ENCODE results near the gene NFX1.
"Not testable (repeated sequence)": the region's sequence is repeated elsewhere in the genome, so short reads cannot be mapped to it uniquely, and the experiment has no call there.

NFX1 gene

DNA sequence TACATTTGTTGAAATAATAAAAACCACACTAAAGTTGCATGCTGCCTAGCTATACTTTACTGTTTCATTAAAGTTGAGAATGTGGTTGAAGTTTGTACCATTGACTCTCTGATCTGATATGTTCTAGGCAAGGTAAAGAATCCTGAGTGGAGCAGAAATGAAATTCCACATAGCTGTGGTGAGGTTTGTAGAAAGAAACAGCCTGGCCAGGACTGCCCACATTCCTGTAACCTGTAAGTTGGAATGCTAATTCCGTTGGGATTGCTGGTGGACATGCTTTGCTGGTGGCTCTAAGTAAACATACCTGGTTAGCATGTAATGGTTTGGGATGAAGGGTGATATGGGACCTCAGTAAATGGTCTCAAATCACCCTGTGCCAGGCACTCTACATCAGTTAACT is 16.8 kb downstream of the NFX1 start:
- DNase-seq = no peak
- H3K4me3 Mint-ChIP-seq = no peak overlapping the region
- no peaks in the 10 kb centered on the region for H3K9me3 Mint-ChIP-seq
- H3K4me1 Mint-ChIP-seq = no peaks in the 10 kb centered on the region
- no peak overlapping the region for H3K27ac Mint-ChIP-seq
- no peaks in the 10 kb centered on the region for H3K27me3 Mint-ChIP-seq
- CTCF ChIA-PET = interaction anchor here (0.5 to 1.3 kb wide), 2 partner anchors 8 to 160 kb away, joined by 3 read pairs; no protein-coding TSS in a partner anchor
- H3K36me3 Mint-ChIP-seq = peaks cover 28% of the 10 kb centered on the region

DNA sequence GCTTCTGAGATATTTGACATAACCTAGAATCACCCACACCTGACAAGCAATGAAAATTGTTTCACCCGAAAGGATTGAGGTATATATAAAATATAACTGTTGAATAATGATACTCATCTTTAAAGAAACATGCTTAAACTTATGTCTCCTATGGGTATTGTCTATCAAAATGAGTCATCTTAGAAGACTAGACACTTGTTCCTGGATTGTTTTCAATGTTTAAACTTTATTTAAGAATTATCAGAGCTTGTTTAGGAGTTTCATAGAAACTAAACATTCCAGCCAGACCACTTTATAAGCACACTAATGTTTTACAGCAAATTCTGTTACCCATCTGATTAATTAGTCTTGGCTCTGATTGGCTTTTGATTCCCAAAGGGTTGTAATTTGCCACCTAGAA is 19.6 kb downstream of the NFX1 start:
- peaks cover 37% of the 10 kb centered on the region for H3K36me3 Mint-ChIP-seq
- no peaks in the 10 kb centered on the region for H3K4me1 Mint-ChIP-seq
- H3K9me3 Mint-ChIP-seq = no peaks in the 10 kb centered on the region
- no peak for DNase-seq
- H3K27me3 Mint-ChIP-seq = no peaks in the 10 kb centered on the region
- no peak overlapping the region for H3K4me3 Mint-ChIP-seq
- CTCF ChIA-PET = interaction anchor here (0.6 to 0.8 kb wide), 2 partner anchors 64 to 156 kb away, joined by 3 read pairs; no protein-coding TSS in a partner anchor
- H3K27ac Mint-ChIP-seq = no peak overlapping the region

DNA sequence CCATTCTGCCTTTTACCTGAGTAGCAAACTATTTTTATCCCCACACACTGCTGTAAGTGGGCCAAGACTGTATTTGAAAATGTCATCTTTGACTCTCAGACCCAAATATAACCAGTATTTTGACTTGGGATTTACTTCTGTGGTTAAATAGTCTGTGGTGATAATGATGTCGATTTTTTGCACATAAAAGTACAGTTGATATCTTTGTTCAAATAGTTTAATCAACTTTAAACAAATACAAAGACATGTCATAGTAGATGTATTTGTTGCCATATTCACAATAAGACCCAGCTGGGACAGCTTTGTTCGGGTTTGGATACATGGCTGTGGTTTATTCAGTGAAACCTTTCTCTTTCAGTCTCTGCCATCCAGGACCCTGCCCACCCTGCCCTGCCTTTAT is 20.4 kb downstream of the NFX1 start:
- H3K27ac Mint-ChIP-seq = no peak overlapping the region
- H3K36me3 Mint-ChIP-seq = peaks cover 41% of the 10 kb centered on the region
- H3K9me3 Mint-ChIP-seq = no peaks in the 10 kb centered on the region
- H3K4me1 Mint-ChIP-seq = no peaks in the 10 kb centered on the region
- H3K27me3 Mint-ChIP-seq = no peaks in the 10 kb centered on the region
- CTCF ChIA-PET = interaction anchor here (1.1 kb wide), 1 partner anchor 29 kb away, joined by 3 read pairs; no protein-coding TSS in a partner anchor
- no peak for DNase-seq
- H3K4me3 Mint-ChIP-seq = no peak overlapping the region

DNA sequence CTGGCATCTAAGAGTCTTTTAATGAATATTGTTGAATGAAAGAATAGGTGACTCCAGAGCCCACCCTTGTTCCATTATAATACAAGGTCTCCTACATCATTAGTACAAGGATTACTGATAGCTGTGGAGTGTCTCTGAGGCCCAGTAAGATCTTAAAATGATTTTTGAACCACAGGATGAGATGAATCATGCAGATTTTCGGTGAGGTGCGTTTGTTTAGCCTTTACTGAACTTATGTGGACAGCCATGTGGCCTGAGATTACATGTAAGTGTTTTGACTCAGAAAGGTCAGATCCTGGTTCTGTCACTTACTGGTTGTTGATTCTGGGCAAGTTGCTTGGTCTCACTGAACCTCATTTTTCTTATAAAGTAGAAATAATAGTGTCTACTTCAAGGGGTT is 21.6 kb downstream of the NFX1 start:
- Mint-ChIP-seq H3K4me3 (no peak overlapping the region), H3K36me3 (peaks cover 52% of the 10 kb centered on the region), H3K4me1 (no peaks in the 10 kb centered on the region), H3K27me3 (no peaks in the 10 kb centered on the region), H3K27ac (no peak overlapping the region), H3K9me3 (no peaks in the 10 kb centered on the region)
- DNase-seq = no peak
- CTCF ChIA-PET = no interaction called here

DNA sequence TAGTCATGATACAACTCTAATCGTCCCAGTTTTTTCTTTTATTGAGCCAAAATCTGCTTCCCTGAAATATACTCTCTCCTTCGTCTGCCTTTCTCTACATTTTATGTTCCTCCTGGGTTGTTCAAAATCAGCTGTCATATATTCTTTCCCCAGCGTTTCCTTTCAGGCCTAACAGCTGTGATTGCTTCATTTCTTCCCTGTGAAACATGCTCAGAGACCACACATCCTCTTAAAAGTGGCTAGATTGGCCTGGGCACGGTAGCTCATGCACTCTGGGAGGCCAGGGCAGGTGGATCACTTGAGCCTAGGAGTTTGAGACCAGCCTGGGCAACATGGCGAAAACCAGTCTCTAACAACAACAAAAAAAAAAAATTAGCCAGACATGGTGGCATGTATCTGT is 25.1 kb downstream of the NFX1 start:
- Mint-ChIP-seq H3K27me3 (no peaks in the 10 kb centered on the region), H3K4me1 (no peaks in the 10 kb centered on the region), H3K27ac (no peak overlapping the region), H3K4me3 (no peak overlapping the region), H3K9me3 (no peaks in the 10 kb centered on the region), H3K36me3 (peaks cover 60% of the 10 kb centered on the region)
- CTCF ChIA-PET = interaction anchor here (0.7 kb wide), 1 partner anchor 8 kb away, joined by 3 read pairs; no protein-coding TSS in a partner anchor
- no peak for DNase-seq

DNA sequence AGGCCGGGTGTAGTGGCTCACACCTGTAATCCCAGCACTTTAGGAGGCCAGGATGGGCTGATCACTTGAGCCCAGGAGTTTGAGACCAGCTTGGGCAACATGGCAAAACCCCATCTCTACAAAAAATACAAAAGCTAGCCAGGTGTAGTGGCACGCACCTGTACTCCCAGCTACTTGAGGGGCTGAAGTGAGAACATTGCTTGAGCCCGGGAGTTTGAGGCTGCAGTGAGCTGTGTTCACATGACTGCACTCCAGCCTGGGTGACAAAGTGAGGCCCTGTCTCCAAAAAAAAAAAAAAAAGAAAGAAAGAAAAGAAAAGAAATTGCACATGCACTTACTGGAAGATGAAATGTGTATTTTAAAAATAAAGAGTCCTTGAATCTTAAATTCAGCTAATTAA is 26.8 kb downstream of the NFX1 start:
- not testable (repeated sequence) for H3K4me1 Mint-ChIP-seq, H3K4me3 Mint-ChIP-seq, H3K9me3 Mint-ChIP-seq, DNase-seq, H3K27ac Mint-ChIP-seq, H3K27me3 Mint-ChIP-seq
- CTCF ChIA-PET = interaction anchor here (0.8 to 2.0 kb wide), 2 partner anchors 14 to 150 kb away, joined by 3 to 6 read pairs; no protein-coding TSS in a partner anchor
- peaks cover 62% of the 10 kb centered on the region for H3K36me3 Mint-ChIP-seq

DNA sequence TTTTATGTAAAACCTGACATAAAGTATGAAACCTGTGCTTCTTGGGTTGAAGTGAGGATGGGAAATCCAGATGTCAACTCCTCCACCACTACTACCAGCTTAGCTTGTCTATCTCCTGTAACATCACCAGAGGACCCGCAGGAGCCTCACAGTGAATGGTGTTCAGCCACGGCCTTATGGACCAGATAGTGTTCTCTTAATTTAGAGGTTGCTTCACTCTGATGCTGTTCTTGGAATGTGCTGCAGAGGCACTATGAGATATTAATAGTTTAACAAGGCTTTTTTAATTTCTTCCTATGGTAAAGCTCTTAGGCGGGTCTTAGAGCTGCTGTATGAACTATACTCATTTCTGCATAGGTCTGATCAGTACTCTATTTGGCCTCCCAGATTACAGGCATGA is 27.9 kb downstream of the NFX1 start:
- Mint-ChIP-seq H3K9me3 (no peaks in the 10 kb centered on the region), H3K4me1 (no peaks in the 10 kb centered on the region), H3K27ac (no peak overlapping the region), H3K36me3 (peaks cover 62% of the 10 kb centered on the region), H3K27me3 (no peaks in the 10 kb centered on the region), H3K4me3 (no peak overlapping the region)
- CTCF ChIA-PET = interaction anchor here (2.0 kb wide), 1 partner anchor 148 kb away, joined by 6 read pairs; no protein-coding TSS in a partner anchor
- DNase-seq = no peak

DNA sequence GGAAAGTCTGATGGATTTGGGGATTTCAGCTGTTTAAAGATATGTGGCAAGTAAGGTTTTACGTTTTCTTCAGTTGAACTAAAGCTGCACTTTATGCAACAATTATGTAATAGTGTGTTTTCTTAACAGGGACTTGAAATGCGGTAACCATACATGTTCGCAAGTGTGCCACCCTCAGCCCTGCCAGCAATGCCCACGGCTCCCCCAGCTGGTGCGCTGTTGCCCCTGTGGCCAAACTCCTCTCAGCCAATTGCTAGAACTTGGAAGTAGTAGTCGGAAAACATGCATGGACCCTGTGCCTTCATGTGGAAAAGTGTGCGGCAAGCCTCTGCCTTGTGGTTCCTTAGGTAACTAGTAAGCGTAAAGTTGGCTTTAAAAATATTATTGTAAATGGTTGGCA is 28.5 kb downstream of the NFX1 start:
- Mint-ChIP-seq H3K27ac (no peak overlapping the region), H3K27me3 (no peaks in the 10 kb centered on the region)

DNA sequence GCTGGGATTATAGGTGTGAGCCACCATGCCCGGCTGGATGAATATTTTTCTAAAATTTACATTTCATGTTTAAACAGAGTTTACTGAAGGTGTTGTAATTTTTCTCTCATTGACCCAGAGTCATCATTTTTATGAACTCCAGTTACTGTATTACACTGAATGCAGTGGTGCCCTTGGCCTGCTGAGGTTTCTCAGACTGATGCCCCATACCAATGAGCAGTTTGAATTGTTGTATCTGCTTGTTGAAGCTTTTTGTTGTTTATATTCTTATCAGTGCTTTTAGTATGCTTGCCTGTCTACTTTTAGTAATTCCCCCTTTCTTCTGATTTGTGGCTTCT is 29.9 kb downstream of the NFX1 start:
- CTCF ChIA-PET = interaction anchor here (1.9 kb wide), 1 partner anchor 10 kb away, joined by 6 read pairs; no protein-coding TSS in a partner anchor
- peaks cover 63% of the 10 kb centered on the region for H3K36me3 Mint-ChIP-seq
- DNase-seq = no peak
- H3K4me1 Mint-ChIP-seq = no peaks in the 10 kb centered on the region
- H3K9me3 Mint-ChIP-seq = no peaks in the 10 kb centered on the region
- H3K4me3 Mint-ChIP-seq = no peak overlapping the region
- H3K27me3 Mint-ChIP-seq = no peaks in the 10 kb centered on the region
- no peak overlapping the region for H3K27ac Mint-ChIP-seq

More for the DNA sequence above, 28.5 kb downstream of the NFX1 start:
- peaks cover 57% of the 10 kb centered on the region for H3K36me3 Mint-ChIP-seq
- no peak for DNase-seq
- CTCF ChIA-PET = no interaction called here
- H3K9me3 Mint-ChIP-seq = no peaks in the 10 kb centered on the region
- no peak overlapping the region for H3K4me3 Mint-ChIP-seq
- no peaks in the 10 kb centered on the region for H3K4me1 Mint-ChIP-seq

DNA sequence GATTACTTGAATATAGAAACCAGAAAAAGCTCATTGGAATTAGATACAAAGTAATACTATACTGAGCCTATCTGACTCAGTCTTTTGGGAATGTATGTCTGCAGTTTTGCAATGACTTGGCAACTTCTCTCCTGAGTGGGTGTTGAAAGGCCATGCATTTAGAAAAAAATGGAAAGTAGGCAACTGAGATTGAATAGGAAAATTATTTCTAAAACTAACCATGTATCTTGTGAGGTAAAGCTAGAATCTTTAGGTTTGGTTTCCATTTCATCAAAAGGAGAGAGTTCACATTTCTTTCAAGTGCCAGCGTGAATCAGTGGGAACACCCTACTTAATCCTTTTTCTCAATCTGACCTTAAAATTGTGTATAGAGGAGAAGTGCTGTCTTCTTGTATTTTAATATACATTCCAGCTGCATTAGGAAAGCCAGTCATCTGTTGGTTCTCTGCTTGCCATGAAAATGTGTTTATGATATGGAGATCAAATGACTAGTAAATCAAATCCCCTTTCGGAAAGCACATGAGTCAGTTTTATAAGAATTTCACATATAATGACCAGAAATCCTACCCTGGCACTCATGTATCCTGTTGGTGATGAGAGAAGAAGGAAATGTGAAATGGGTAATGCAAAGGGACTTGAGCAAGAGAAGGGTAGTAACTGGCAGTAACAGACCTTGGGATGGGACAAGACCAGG is 30.4 kb downstream of the NFX1 start:
- H3K4me1 Mint-ChIP-seq = no peaks in the 10 kb centered on the region
- H3K27me3 Mint-ChIP-seq = no peaks in the 10 kb centered on the region
- H3K9me3 Mint-ChIP-seq = no peaks in the 10 kb centered on the region
- CTCF ChIA-PET = interaction anchor here (1.3 to 2.4 kb wide), 3 partner anchors 9 to 55 kb away, joined by 5 to 11 read pairs (median 6); no protein-coding TSS in a partner anchor
- no peak overlapping the region for H3K27ac Mint-ChIP-seq
- peaks cover 61% of the 10 kb centered on the region for H3K36me3 Mint-ChIP-seq
- no peak for DNase-seq
- no peak overlapping the region for H3K4me3 Mint-ChIP-seq

DNA sequence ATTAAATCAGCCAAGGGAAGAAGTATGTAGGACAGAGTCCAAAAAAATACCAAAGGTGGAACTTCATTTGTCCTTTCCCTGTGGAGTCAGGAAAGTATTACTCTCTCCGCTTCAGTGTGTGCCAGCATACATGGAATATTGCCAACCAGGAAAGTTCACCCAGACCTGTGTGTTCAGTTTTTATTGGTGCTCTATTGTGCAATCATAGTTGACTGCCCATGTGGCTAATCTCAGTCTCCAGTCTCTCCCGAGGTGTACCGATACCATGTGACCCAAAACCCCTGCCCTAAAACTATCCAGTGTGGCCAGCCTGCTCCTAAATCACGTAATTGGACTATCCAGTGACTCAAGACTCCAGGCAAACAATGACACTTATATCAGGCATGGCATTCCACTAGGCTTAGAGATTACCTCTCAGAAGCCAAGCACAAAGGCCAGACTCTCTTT is 38.8 kb downstream of the NFX1 start:
- no peak for DNase-seq
- no peak overlapping the region for H3K27ac Mint-ChIP-seq
- CTCF ChIA-PET = interaction anchor here (2.0 kb wide), 1 partner anchor 8 kb away, joined by 6 read pairs; no protein-coding TSS in a partner anchor
- peaks cover 60% of the 10 kb centered on the region for H3K36me3 Mint-ChIP-seq
- no peaks in the 10 kb centered on the region for H3K27me3 Mint-ChIP-seq
- H3K9me3 Mint-ChIP-seq = no peaks in the 10 kb centered on the region
- no peak overlapping the region for H3K4me3 Mint-ChIP-seq
- H3K4me1 Mint-ChIP-seq = no peaks in the 10 kb centered on the region

DNA sequence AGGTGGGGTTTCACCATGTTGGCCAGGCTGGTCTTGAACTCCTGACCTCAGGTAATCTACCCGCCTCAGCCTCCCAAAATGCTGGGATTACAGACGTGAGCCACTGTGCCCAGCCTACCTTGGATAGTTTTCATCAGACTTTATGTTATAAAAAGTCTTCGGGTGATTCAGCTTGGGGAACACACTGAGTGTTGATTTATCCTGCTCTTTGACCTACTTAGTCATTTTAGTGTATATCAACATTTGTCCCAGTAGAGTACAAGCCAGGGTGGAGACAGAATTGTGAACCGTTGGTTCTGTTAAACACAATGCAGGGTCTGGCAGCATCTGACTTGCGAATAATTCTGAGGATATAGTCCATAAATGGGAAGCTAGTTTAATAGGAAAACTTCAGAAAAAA is 39.7 kb downstream of the NFX1 start:
- CTCF ChIA-PET = interaction anchor here (2.0 kb wide), 1 partner anchor 9 kb away, joined by 6 read pairs; no protein-coding TSS in a partner anchor
- Mint-ChIP-seq H3K27me3 (no peaks in the 10 kb centered on the region), H3K4me1 (no peaks in the 10 kb centered on the region), H3K9me3 (no peaks in the 10 kb centered on the region), H3K27ac (no peak overlapping the region), H3K4me3 (no peak overlapping the region), H3K36me3 (peaks cover 62% of the 10 kb centered on the region)
- DNase-seq = no peak

DNA sequence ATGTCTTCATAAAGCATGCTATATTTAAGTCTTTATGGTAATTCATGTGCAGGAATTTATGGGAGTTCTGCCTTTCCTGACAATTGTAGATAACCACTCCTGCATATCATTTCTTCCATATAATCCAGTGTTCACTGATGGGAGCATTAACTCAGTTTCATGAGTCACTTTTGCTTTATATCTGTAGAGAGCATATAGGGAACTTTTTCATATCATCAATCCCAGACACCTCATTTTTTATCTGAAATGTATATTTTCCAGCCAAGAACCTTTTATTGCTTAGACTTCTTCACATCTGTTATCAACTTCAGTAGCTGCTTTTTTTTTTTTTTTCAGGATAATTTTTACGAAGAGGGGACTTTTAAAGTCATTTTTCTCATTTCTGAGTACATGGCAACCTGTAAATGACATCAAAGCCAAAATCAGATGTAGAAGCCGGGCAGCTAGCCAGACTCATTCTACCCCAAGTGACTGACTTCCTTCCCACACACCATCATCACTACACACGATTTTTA is 41.1 kb downstream of the NFX1 start:
- no peaks in the 10 kb centered on the region for H3K9me3 Mint-ChIP-seq
- no peak overlapping the region for H3K4me3 Mint-ChIP-seq
- CTCF ChIA-PET = interaction anchor here (1.0 kb wide), 1 partner anchor 14 kb away, joined by 3 read pairs; no protein-coding TSS in a partner anchor
- peaks cover 66% of the 10 kb centered on the region for H3K36me3 Mint-ChIP-seq
- H3K27ac Mint-ChIP-seq = no peak overlapping the region
- H3K27me3 Mint-ChIP-seq = no peaks in the 10 kb centered on the region
- DNase-seq = no peak
- H3K4me1 Mint-ChIP-seq = no peaks in the 10 kb centered on the region

DNA sequence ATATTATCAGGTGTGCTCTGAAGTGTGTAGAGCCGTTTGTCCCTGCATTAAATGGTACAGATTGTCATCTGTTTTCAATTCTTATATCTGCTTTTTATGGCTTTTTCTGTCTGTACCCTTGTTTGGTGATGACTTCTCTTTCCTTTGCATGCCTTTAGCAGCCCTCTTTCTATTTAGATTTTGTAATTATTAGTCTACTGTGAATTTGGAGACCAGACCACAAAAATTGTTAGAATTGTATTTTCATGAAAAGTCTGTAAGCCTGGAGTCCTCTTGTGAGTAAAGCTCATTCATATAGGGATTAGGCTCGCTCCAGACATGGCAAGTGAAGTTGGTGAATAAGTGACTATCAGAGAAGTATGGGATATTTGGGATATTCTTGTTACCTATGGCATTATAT is 41.7 kb downstream of the NFX1 start:
- no peak for DNase-seq
- CTCF ChIA-PET = interaction anchor here (0.8 to 1.1 kb wide), 2 partner anchors 43 to 179 kb away, joined by 3 read pairs; no protein-coding TSS in a partner anchor
- no peaks in the 10 kb centered on the region for H3K4me1 Mint-ChIP-seq
- H3K36me3 Mint-ChIP-seq = peaks cover 65% of the 10 kb centered on the region
- no peak overlapping the region for H3K27ac Mint-ChIP-seq
- H3K4me3 Mint-ChIP-seq = no peak overlapping the region
- H3K27me3 Mint-ChIP-seq = no peaks in the 10 kb centered on the region
- H3K9me3 Mint-ChIP-seq = no peaks in the 10 kb centered on the region

DNA sequence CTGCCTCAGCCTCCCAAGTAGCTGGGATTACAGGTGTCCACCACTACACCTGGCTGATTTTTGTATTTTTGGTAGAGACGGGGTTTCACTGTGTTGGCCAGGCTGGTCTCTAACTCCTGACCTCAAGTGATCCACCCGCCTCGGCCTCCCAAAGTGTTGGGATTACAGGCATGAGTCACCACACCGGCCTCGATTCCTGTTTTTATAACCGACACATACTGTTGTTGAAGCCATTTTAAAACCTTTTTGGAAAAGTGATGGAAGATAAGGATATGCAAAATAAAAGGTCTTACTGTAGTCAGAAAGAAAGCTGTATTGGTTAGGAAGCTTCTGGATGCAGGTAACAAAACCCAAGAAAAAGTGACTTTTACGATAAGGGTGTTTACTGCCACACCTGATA is 42.6 kb downstream of the NFX1 start:
- not testable (repeated sequence) for DNase-seq, H3K4me3 Mint-ChIP-seq, H3K4me1 Mint-ChIP-seq, H3K27me3 Mint-ChIP-seq, H3K9me3 Mint-ChIP-seq, H3K27ac Mint-ChIP-seq
- peaks cover 68% of the 10 kb centered on the region for H3K36me3 Mint-ChIP-seq
- CTCF ChIA-PET = interaction anchor here (0.8 to 1.1 kb wide), 2 partner anchors 42 to 178 kb away, joined by 3 read pairs; no protein-coding TSS in a partner anchor

Measured in activated naive CD4-positive, alpha-beta T cell treated with anti-CD3 and anti-CD28 coated beads, Interleukin-2, amount 10 ng/mL, durations not matched to agents 7 days and 5 days (primary cell).